Left renal pelvis (tissue), 4 donors: ENCODE results near the gene PRRG2. TPM values are rescaled to one million over a fixed set of nuclear protein-coding genes. Genes with fewer than 3 reads are reported as not detected.

Source experiments
- DNase-seq, 4 donors: peaks; one replicate each; pipeline ENCODE4 v3.0.0-alpha.2; 2013; ENCODE audit warnings: low read depth in 4 of 4, low spot score in 3 of 4
- polyA plus RNA-seq, 4 donors: library from polyadenylated mRNA; unstranded; fragments of 120-200 nt; gene quantifications; one replicate each; pipeline ENCODE4 v1.2.1, GENCODE V29; 2013; ENCODE audit not compliant: insufficient read length in 4 of 4

The PRRG2 gene
- polyA plus RNA-seq, result 1 to 10 TPM in 3 of 4 donors, under 1 TPM in 1; 0.52 to 7.5 (median 6.4) TPM

- DNase-seq, result no peak
Observed at GRCh38 chr19:49581007-49581508, at the start of gene PRRG2. Gene PRRG2, plus strand, starts transcription at chr19:49581316. Its CDS starts 1,904 bp downstream, at chr19:49583220.

GRCh38 chr19:49533551-49534488 is 47.3 kb upstream of the PRRG2 start:
- DNase-seq, result no peak

DNA sequence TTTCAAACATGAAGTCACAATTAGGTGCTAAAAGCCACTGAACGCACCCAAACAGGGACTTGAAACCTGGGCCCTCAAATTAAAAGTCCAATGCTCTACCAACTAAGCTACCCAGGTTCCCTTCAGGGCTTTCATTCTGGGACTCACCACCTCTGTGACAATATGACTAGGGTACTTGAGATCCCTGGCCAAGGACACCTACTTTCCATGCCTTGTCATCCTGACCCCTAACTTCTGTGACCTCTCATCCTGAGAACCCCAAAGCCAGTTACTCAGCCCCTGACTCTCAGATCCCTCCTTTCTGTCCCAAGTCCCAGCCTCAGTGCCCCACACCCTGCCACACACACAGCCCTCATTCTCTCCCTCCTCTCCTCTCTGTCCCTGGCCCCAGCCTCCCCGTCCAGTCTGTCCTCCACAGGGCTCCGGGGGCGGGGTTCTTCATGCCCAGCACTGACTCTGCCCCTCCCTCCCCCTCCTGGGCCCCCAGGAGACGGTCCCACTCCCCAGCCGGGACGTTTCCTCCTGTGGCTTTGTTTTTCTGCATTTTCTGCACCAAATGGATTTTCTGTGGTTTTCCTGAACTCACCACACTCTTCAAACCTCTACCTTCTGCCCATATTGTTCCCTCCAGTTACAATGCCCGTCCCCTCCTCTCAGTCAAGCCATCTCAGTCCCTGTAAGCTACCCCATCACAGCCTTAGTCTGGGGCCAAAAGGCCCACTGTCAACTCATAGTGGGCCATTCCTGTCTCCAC is 46.3 kb upstream of the PRRG2 start:
- no peak for DNase-seq

DNA sequence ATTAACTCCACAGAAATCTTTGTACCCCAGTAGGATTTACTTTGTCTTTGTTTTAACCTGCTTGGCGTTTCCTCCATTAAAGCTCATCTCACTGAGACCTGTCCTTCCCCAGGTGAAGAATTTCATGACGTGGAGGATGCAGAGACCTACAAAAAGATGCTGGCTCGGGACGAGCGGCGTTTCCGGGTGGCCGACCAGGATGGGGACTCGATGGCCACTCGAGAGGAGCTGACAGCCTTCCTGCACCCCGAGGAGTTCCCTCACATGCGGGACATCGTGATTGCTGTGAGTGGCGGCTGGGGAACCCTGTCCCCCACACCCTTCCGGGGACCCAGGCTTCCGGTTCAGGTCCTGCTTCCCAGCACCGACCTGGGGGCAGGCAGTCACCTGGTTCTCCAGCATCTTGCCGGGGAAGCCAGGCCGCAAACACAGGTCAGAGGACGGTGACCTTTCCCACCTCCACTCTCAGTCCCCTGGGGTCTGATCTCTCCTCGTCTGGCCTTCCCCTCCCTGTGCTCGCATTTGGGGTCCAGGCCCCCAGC is 44.1 kb upstream of the PRRG2 start:
- DNase-seq, result no peak

GRCh38 chr19:49538643-49539042 is 42.5 kb upstream of the PRRG2 start:
- DNase-seq, result no peak

GRCh38 chr19:49539192-49539952 is 41.7 kb upstream of the PRRG2 start:
- DNase-seq, result no peak

DNA sequence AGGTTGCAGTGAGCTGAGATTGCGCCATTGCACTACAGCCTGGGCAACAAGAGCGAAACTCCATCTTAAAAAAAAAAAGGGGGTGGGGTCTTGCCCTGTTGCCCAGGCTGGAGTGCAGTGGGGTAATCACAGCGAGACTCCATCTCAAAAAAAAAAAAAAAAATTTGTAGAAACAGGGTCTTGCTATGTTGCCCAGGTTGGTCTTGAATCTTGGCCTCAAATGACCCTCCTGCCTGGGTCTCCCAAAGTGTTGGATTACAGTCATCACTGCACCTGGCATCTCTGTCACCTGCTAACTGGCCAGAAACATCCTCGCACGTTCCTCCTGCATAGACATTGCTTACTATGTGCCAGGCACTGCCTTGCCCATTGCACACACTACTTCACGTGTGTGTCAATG is 39.2 kb upstream of the PRRG2 start:
- no peak for DNase-seq

DNA sequence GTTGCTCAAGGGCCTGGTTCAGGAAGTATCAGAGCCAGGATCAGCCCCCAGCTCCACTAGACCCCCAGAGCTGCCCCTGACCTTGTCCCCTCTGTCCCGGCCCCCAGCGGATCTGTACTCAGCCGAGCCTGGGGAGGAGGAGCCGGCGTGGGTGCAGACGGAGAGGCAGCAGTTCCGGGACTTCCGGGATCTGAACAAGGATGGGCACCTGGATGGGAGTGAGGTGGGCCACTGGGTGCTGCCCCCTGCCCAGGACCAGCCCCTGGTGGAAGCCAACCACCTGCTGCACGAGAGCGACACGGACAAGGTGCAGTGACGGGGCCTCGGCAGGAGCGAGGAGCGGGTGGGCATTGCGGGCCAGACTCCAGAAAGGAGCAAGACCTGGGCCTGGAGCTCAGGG is 38.7 kb upstream of the PRRG2 start:
- DNase-seq, result no peak

GRCh38 chr19:49543032-49543431 is 38.1 kb upstream of the PRRG2 start:
- no peak for DNase-seq

GRCh38 chr19:49544154-49544553 is 37.0 kb upstream of the PRRG2 start:
- no peak for DNase-seq

- DNase-seq, result peak; percentile 84 to 93 (median 90)
Observed at GRCh38 chr19:49546825-49547565, 34.1 kb upstream of the PRRG2 start.

DNA sequence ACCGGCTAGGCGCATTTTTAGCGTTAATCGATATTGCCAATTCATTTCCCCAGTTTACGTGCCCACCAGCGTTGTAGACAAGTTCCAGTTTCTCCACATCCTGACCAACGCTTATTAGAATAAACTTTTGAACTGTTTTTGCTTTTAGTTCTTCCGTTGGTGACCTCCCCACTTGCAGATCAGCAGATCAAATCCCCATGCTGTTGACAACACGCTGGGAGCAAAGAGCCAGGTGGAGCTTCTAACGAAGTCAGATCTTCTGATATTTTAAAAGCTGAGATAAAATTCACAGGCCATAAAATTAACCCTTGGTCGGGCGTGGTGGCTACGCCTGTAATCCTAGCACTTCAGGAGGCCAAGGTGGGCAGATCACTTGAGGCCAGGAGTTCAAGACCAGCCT is 32.1 kb upstream of the PRRG2 start:
- DNase-seq, result no peak

DNA sequence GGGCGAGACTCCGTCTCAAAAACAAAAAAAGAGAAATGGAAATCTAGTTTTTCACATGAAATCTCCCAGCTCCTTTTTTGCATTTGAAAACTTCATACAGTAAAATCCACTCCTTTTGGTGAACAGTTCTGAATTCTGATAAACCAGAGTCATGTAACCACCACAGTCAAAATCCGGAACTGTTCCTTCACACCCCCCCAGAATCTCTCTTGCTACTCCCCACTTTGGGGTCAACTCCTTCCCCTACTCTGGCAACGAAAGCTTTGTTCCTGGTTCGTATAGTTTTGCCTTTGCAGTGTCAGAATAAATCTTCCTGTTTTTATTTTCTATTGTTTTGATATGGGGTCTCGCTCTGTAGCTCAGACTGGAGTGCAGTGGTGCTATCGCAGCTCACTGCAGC is 29.6 kb upstream of the PRRG2 start:
- no peak for DNase-seq

GRCh38 chr19:49552749-49553148 is 28.4 kb upstream of the PRRG2 start:
- no peak for DNase-seq

DNA sequence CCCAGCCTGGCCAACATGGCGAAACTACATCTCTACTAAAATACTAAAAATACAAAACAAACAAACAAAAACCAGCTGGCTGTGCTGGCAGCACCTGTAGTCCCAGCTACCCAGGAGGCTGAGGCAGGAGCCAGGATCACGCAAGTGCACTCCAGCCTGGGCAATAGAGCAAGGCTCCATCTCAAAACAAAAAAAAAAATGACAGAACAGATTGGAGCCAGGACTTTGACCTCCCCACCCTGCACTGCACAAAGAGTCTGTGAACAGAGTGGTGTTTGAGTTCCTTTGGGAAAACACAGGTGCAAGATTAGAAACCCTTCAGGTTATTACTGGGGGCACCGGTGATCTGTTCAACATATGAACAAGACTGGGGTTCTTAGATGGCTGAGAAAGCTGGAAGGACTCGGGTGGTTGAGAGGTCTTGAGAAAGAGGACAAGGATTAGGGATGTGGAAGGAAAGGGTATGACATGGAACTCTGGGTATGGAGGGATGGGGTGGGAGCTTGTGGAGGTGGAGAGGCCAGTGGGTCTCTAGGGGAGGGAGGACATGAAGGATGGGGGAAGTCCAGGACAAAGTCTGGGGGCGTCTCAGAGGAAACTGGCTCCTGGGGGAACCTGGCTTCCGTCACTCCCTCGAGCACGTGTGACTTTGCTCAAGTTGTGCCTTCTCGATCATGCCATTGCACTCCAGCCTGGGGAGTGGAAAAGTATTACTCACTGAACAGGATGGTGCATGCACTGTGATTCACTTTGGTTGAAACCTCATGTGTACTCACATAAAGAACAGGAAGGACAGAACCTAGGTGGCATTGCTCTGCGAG is 27.5 kb upstream of the PRRG2 start:
- DNase-seq, result no peak

GRCh38 chr19:49554701-49555181 is 26.4 kb upstream of the PRRG2 start:
- no peak for DNase-seq

- no peak for DNase-seq
Observed at GRCh38 chr19:49555600-49556411, 25.3 kb upstream of the PRRG2 start.
